ENCODE results near the gene USP46.

USP46 gene

DNA sequence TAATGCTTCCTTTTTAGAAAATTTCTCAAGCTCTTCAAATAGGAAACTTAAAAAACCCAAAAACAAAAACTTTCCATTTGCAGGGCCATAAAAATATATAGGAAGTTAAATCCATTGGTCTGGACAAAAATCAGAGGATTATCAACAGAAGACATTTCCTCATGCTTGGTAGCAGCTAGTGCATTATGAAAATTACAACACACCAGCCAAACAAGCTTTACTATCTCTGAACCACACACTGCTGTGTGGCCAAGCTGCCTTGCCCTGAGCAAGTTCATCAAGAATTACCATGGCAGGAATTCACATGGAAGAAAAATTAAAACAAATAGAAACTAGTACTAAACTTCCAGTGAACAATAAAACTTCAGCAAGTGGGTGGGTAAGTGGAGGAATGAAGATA lies 3.6 kb downstream of the USP46 start:
- no peak for DNase-seq

DNA sequence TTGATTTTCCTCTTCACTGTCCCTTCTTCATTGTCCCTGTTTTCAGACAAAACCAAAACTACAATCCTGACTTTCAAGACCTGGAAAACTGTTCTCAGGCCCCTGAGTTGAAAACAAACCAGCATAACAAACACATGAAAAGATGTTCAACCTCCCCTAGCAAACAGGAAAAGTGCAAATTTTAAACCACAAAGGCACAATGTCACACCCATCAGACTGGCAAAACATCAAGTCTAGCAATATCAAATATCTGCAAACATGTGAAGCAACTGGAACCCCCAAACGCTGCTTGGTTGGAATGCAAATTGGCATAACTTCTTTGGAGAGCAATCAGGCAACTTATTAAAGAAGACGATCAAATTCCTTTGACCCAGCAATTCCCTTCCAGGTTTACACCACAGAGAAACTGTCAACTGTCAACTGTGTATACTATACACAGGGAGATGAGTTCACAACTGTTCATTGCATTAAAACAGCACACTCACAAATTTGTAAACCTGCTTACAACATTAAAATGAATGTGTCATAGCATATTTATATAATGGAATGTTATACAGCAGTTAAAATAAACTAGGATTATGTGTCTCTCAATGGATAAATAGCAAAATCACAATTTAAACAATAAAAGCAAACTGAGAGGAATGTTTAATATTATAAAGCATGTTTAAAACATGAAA lies 7.0 kb downstream of the USP46 start:
- DNase-seq, result no peak

DNA sequence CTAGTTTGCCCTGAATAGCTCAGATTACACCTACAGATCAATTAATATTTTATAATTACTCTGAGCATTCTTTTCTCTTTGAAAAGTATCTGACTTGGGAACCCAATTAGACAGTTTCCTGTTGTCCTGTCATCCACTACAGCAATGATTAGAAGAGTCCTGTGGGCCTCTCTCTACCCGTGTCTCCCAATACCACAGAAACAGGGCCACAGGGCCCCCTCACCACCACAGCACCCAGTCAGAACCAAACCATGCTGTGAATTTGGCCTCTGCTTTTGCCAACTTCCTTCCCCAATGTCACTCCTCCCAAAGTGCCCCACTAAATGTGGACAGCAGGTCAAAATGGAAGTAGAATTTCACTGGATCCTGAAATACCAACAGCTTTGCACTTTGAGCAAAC lies 10.3 kb downstream of the USP46 start:
- DNase-seq, result no peak

DNA sequence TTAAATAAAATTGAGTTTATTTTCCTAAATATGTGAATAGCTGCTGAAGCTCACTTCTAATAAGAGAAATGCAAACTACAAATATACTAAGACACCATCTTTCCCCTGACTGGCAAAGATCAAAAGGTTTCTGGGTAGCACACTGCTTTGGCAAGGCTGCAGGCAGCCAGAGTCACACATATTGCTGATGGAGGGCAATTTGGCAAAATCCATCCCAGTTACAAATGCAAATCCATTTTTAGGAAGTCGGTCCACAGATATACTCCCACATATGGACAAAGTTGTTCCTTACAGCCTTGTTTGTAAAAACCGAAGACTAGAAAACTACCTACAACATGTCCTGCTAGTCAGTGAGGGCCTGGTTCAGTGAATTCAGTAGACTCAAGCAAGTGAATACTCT lies 12.4 kb downstream of the USP46 start:
- no peak for DNase-seq

DNA sequence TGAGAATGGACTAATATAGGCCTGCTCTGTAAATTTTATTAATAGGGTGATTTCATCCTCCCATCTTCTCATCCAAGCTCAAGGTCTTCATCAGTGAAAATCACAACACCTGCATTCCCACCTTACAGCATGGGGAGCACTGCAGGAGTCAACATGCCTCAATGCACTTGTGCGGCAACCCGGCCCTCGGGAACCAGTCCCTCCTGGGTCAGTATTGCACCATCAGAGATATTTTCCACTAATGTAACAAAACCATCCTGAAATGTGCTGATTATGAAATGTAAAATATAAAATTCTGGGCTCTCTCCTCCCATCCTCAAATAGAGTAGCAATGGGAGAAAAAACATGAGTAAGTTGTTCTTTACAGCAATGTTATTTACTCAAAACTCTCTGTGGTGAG lies 13.0 kb downstream of the USP46 start:
- DNase-seq, result no peak

DNA sequence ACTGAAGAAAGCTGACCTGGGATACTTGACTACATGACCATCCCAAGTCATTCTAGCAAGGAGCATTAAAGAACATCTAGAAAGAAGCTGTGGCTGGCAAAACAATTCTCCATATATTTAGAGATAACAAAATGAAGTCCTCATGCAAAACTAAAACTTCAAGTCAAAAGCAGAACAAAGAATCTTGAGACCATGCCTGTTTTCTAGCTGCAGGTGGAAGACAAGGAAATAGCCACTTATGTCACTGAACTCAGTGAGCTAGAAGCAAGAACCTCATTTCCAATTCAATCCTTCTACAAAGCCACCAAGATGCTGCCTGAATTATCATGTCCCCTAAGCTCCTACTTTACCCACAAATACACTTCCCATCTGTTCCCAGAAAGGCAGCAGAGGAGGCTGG lies 13.8 kb downstream of the USP46 start:
- DNase-seq, result no peak

DNA sequence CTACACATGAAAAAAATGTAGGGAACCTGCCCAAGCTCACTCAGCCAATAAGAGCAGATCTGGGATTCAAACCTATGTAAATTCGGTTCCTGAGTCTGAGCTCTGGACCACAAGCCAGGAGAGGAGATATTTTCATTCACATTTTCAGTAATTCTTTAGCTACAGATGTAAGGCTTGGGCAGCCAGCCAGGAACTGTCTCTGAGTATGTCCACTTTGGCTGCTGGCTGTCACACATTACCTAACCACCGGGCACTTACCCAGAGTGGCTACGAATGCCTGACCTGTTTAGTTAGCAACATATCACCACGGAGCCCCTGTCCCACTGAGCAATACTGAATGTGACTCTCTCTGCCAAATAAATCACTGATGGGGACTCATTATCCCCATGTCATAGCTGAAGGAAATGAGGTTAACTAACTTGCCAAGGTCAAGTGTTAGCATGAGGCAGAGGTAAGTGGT lies 15.3 kb downstream of the USP46 start:
- peak; percentile 55 for DNase-seq

DNA sequence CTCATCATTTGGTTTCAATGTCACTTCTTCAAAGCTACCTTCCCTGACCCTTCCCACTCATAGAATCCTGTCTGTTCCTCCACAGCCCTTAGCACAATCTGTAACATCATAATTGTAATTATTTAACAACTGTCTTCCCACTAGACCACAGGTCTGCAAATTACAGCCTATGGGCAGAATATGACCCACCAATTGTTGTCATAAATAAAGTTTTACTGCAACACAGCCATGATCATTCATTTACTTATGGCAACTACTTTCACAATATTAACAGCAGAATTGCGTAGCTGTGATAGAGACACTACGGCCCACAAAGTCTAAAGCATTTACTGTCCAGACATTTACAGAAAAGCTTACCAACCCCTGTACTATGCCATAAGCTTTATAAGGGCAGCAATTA lies 15.9 kb downstream of the USP46 start:
- no peak for DNase-seq

DNA sequence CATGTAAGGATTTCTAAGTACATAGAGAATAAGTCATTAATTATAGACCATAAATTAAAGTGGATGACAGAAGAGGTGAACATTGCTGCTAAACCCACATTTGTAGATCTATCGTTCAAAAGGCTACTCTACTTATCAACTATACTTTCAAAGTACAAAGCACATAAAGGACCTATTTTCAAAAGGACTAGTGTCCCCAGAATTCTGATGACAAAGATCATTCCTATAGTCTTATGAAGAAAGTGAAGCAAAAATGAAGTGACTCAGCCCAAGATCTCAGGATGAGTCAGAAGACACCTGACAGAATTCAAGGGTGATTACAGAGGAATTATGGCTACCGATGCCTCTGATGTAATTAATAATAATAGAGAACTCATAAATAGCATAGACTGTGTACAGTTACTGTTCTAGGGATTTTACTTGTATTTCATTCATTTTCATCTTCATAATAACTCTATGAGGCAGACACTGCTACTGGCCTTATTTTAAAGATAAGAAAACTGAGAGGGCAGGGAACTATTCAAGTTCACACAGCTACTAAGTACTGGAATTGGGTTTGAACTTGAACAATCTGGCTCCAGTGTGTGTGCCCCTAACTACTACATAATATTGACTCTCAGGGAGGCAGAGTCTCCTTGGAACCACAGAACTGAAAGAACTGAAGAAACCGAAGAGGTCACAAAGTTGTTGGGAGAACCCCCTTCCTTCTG lies 17.1 kb downstream of the USP46 start:
- DNase-seq, result no peak

DNA sequence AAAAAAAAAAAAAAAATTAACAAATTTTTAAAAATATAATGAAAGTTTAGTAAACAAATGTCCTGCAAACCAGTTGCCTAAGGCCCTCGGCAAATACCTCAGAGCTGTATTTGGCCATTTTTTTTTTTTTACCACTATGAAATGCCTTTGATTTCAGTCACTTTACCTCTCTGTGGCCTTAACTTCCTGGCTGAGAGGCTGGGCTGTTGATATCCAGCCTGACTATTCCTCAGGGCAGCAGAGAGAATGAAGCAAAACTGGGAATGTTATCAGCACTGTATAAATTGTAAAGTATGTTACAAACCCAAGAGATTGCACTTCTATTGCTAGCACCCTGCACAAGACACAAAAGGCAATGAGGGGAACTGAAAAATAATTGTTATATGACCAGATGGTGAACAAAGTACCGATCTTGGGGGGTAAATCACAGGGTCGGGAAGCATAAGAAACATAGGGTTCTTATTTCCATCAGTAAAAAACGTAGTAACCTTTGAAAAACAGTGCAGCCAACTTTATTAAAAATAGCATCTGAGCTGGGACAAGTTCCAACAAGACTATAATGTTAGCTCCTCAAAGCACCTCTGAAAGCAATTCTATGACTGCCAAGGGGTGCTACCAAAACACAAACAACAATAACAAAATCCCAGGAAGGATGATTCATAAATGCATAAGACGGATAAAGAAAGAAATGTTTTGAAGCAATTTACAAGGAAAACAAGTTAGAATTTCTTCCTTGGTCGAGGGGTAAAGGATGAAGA lies 18.1 kb downstream of the USP46 start:
- no peak for DNase-seq

DNA sequence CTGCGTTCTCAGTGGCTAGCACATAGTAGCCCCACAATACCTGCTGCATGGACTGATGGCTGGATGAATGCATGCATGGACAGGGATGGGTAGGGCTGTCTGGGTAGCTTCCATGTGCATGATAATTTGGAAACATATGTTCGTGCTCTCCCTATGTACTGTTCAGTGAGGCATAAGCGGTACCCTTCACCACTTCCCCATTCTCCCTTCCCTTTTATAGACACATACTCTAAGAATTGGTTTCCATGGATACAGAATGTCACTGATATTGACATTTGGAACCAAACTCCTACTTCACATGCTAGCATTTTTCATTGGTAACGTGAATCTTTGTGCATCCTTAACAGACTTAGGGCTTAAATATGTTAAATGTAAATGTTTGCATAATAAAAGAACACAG lies 20.4 kb downstream of the USP46 start:
- DNase-seq, result no peak

DNA sequence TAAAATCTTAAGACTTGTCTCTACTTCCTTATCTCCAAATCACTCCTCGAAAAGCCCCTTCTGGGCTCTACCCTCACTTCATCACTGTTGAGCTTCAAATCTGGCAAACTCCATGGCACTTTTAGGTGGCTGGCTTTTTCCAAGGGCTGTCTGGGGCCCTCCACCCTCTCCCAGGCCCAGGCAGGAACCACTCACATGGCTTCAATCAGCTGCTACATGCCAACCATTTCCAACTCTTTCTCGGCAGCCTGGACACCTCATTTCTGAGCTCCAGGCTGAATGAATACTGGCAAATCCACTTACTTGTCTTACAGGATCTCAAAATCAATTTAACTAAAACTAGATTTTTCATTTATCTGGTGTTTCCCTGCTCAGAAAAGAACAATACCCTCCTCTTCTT lies 22.0 kb downstream of the USP46 start:
- DNase-seq, result no peak

DNA sequence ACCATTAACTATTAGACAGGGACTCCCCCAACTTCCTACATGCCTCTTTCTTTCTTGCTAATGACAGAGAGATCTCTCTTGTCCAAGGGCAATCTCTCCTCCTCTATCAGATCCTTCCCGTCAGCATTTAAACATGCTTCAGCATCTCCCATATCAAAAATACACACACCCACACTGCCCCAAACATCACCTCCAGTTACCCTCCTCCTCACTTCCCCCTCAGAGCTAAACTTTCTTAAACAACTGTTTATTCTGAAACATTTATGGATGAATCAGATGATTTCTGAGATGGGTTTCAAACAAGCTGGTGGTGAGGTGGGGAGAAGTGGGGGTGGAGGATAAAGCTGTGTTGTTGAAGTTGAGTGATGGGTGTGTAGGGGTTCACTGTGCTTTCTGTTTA lies 23.5 kb downstream of the USP46 start:
- no peak for DNase-seq

DNA sequence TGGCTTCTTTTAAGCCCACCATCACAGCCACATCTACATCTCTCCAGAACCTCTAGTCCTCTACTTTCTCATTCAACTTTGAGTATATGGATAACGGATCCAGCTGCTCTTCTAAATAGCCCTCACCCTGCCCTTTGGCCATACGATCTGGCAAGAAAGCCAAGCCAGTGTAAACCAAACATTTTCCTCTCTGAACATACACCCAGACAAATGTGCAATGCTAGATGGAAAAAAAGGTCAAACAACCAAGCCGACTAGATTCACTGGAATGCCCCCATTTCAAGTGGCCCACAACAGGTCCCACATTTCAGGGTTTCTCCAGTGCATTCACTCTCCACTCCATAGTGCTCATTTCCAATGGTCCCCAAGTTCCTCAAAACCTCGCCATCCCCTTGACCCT lies 24.0 kb downstream of the USP46 start:
- DNase-seq, result no peak

DNA sequence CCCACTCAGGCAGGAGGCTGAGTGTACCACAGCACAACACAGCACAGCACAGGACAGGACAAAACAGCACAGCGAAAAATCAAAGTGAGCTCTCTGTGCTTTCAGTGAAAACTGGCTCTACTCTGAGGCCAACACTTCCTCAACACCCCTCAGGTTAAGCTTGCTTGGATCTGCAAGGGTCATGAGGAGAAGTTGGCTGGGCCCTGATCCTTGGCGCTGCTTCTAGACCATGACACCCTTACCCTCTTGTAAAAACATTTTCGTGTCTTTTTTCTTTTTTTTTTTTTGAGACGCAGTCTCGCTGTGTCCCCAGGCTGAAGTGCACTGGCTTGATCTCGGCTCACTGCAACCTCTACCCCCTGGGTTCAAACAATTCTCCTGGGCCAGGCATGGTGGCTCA lies 25.3 kb downstream of the USP46 start:
- no peak for DNase-seq

DNA sequence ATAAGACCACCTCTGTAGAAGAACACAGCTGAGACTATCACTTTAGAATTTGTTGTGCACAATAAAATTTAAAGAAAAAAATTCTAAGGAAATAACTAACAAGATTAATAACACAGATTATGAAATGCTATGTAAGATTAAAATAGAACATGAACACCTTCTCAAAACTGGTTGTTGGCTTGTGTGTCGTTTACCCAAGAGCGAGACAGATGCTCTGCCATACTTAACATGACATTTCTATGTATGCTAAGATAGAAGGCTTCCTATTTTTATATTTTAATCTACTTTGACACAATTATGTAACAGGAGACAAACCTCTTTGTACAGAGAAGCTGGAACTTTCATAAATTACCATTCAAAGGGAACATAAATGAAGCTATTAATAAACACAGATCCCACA lies 30.1 kb downstream of the USP46 start:
- no peak for DNase-seq

DNA sequence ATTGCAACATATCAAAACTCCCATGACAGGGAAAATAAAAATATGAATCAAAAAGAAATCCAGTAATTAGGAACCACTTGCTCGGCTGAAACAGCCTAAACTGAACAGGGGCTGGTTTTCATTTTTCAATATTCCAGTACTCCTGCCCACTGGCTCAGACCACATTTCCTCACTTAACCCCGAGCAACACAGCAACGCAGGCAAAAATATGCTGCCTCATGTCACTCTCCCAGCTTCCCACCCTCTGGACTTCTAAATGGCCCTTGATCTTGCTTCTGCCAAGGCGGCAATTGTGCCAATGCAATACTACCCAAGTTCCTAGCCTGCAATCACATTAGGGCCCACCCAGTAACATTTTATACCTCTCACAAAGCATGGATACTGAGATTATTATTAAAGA lies 30.6 kb downstream of the USP46 start:
- DNase-seq, result no peak

DNA sequence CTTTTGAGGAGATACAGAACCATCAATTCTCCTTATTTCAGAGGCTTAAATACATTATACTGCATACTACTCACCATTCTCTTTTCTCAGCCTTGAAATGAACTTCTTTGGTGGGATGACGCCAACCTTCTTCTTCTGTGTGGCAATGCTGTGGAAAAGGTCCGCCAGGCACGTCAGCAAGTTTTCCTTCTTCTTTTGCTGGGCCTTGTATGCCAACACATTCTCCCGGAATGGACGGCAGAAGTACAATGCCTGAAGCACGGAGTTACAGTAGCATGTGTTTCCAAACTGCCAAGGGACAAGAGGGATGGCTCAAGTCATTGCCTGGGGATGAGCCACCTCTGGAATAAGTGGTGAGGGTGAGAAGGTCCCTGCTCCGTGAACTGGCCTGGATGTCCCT lies 31.2 kb downstream of the USP46 start:
- DNase-seq, result no peak

DNA sequence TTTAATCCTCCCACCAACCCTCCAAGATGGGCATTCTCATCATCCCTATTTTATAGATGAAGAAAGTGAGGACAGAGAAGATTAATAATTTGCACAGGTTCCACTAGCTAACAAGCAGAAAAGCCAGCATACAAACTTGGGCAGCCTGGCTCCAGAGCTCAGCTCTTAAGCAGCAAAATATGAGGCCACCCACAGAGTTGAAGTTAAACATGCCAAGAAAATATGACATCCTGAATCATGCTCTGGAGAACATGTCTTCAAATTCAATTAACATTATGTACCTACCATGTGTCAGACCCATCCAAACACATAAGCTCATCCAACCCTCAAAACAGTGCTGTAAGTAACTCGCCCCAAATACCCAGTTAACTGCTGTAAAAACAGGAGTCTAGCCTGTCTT lies 33.9 kb downstream of the USP46 start:
- no peak for DNase-seq

DNA sequence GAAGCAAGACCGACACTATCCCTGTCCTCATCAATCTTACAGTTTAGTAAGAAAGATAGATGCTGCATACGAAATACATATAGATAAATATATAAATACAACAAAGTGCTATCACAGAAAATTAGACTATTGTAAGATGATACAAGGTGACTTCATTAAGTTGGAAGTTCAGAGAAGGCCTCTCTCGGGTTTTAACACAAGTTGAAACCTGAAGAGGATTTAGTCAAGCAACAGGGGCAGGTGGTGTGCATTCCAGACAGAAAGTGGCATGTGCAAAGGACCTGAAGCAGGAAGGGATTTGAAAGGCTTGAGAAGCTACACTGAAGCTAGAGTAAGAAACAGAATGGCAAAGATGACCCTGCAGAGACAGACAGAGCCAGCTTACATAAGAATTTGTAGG lies 36.5 kb downstream of the USP46 start:
- DNase-seq, result no peak

DNA sequence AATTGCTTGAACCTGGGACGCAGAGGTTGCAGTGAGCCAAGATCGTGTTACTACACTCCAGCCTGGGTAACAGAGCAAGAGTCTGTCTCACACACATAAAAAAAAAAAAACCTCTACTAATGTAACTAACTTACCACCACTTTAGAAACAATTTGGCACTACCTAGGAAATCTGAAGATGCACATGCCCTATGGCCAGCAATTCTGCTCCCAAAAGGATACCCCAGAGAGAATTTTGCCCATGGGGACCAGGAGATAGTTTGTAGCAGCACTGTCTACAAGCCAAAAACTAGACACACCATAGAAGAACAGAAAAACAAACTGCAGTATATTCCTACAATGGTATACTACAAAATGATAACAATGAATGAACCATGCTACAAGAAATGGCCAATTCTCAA lies 37.5 kb downstream of the USP46 start:
- DNase-seq, result no peak

DNA sequence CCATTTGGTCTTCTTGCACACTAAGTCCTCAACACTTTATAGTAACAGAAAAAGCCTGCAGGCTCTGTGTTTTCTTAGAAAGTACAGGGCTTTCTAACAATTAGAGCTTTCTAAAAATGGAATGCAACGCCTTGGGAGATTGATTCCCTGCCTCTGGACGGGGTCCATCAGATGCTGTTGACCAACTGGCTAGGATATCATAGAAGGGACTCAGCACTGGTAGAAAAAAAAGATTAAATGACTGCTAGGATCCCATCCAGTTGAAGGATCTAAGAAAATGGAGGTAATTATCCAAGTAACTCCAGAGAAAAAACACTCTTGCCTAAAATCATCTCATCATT lies 39.5 kb downstream of the USP46 start:
- no peak for DNase-seq

DNA sequence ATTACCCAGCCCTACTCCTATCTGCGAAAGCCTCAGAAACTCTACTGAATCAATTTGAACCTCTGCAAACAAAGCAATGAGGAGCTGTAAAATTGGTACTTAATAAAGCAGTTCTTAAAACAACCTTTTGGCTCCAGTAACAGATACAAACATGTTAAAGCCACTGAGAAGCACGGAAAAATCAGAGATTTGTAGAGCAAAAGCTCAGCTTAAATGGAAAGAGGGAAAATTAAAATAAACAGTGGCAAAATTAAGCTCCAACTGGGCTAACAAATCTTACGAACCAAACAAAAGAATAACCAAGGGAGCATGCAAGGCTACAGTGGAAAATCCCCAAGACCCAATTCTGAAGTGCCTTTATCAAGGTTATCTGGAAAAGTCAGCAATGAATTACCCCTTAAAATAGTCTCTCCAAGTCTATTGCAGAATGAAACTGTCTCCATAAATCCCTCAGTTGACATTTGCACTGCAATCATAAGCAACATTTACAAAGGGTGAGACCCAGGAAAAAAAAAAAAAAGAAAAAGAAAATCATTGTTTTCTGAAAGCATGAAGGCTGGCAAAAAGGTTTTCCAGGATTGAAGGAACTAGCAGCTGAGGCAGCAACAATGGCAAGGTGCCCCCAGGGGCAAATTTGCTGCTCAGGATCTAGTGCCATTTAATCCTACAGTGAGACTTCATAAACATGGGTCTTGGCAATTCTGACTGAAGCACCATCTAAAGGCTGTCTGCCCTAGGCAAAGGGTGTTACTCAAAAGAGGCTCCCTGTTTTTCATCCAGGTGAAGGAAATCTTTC lies 40.1 kb downstream of the USP46 start:
- DNase-seq, result no peak
